CD8-positive, alpha-beta memory T cell (primary cell): ENCODE measurements around the gene SAA2. TPM values are rescaled to one million over a fixed set of nuclear protein-coding genes. Genes with fewer than 3 reads are reported as not detected.
"Not testable (repeated sequence)": the region's sequence is repeated elsewhere in the genome, so short reads cannot be mapped to it uniquely, and the experiment has no call there.

Experiments
- CTCF ChIA-PET: fragments of 350-600 bp; sonication (Branson Sonifier 250); formaldehyde crosslinking; loops from one replicate; lab custom pipeline; 2021; ENCODE audit warnings: antibody characterized with exemption; lab: Charles Lee
- POLR2A ChIA-PET: fragments of 350-600 bp; sonication (Branson Sonifier 250); formaldehyde crosslinking; loops from one replicate; lab custom pipeline; 2021; ENCODE audit warnings: antibody characterized with exemption; lab: Charles Lee
- DNase-seq, 5 donors: peaks; one replicate each; pipeline versions ENCODE4 v3.0.0 to v3.0.0-alpha.2; 2020 to 2022; ENCODE audit warnings: mixed read lengths in 1 of 5
- H3K27ac ChIP-seq: one replicate; pipeline ENCODE4 v1.7.0; 2013; ENCODE audit warnings: low read depth, mild to moderate bottlenecking, low read length, moderate library complexity
- H3K27me3 ChIP-seq: 2 replicates; pipeline ENCODE4 v1.7.0; 2013; ENCODE audit warnings: low read length, mild to moderate bottlenecking; ENCODE audit not compliant: insufficient read depth, poor library complexity, severe bottlenecking
- H3K36me3 ChIP-seq: 2 replicates; pipeline ENCODE4 v1.7.0; 2013; ENCODE audit warnings: mild to moderate bottlenecking, low read length, moderate library complexity; ENCODE audit not compliant: insufficient read depth
- H3K4me1 ChIP-seq: 2 replicates; pipeline ENCODE4 v1.7.0; 2013; ENCODE audit warnings: mild to moderate bottlenecking, low read length, moderate library complexity; ENCODE audit not compliant: insufficient read depth
- H3K4me3 ChIP-seq: 2 replicates; pipeline ENCODE4 v1.7.0; 2013; ENCODE audit warnings: mild to moderate bottlenecking, low read length
- H3K9me3 ChIP-seq: 2 replicates; pipeline ENCODE4 v1.7.0; 2013; ENCODE audit warnings: mild to moderate bottlenecking, low read length
- H3K27ac Mint-ChIP-seq, 8 donors: one replicate each; pipeline ENCODE4 v1.8.0; 2020 to 2021; ENCODE audit warnings: mixed read lengths in 8 of 8, mild to moderate bottlenecking in 6 of 8, inconsistent platforms in 3 of 8, moderate library complexity in 3 of 8
- H3K27me3 Mint-ChIP-seq, 2 donors: one replicate each; pipeline ENCODE4 v1.8.0; 2020 to 2021; ENCODE audit warnings: mixed read lengths in 2 of 2, mild to moderate bottlenecking in 1 of 2, moderate library complexity in 1 of 2
- H3K36me3 Mint-ChIP-seq, 3 donors: one replicate each; pipeline ENCODE4 v1.8.0; 2020 to 2021; ENCODE audit warnings: mixed read lengths in 3 of 3, inconsistent platforms in 1 of 3, mild to moderate bottlenecking in 1 of 3
- H3K4me1 Mint-ChIP-seq, 3 donors: one replicate each; pipeline ENCODE4 v1.8.0; 2020 to 2021; ENCODE audit warnings: mixed read lengths in 3 of 3, inconsistent platforms in 1 of 3, mild to moderate bottlenecking in 1 of 3
- H3K4me3 Mint-ChIP-seq, 7 donors: one replicate each; pipeline ENCODE4 v1.8.0; 2020 to 2021; ENCODE audit warnings: mixed read lengths in 7 of 7, mild to moderate bottlenecking in 6 of 7, moderate library complexity in 4 of 7, inconsistent platforms in 2 of 7
- H3K9me3 Mint-ChIP-seq, 5 donors: one replicate each; pipeline ENCODE4 v1.8.0; 2020 to 2022; ENCODE audit warnings: mixed read lengths in 5 of 5, mild to moderate bottlenecking in 3 of 5, moderate library complexity in 2 of 5, inconsistent platforms in 1 of 5
- polyA plus RNA-seq: library from polyadenylated mRNA; unstranded; fragments of 300-500 nt; fragmentation: Illumina TruSeq; gene quantifications from one replicate; pipeline ENCODE4 v1.2.3, GENCODE V29; 2021
- total RNA-seq, 2 experiments: library from RNA; stranded (reverse); gene quantifications; one replicate each; pipeline ENCODE4 v1.2.3, GENCODE V29; 2021

The SAA2 gene
- total and polyA plus RNA-seq, 3 experiments from 2014 or later: not detected

DNA sequence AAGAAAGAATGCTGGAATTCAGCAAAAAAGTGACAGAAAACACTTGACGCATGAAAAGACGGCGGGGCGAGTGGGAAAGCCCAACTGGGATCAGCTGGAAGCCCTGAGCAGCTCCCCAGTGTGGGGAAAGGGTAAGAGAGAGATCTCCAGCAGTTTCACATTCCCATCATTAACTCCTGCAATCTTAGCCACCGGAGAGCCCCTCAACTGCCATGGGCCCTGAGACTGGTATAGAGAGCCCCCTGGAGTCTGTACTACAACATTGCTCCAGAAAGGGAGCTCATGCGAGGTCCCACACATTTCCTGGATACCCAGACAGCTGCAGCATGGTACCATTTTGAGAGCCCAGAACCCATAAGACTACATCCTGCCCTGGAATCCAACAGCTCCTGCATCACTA lies 44.7 kb downstream of the SAA2 start:
- Mint-ChIP-seq H3K27ac (no peak overlapping the region), H3K4me1 (no peaks in the 10 kb centered on the region), H3K9me3 (peaks cover 0 to 5% (median 2%) of the 10 kb centered on the region in 5 donors), H3K4me3 (no peak overlapping the region), H3K27me3 (peaks cover 38 to 66% of the 10 kb centered on the region in 2 donors), H3K36me3 (no peaks in the 10 kb centered on the region)
- POLR2A ChIA-PET: no interaction called here
- H3K36me3 ChIP-seq: no peaks in the 10 kb centered on the region
- H3K4me1 ChIP-seq: no peaks in the 10 kb centered on the region
- no peaks in the 10 kb centered on the region for H3K27me3 ChIP-seq
- DNase-seq: no peak
- no peaks in the 10 kb centered on the region for H3K9me3 ChIP-seq
- no peak overlapping the region for H3K27ac ChIP-seq
- H3K4me3 ChIP-seq: no peak overlapping the region
- CTCF ChIA-PET: interaction anchor here (0.7 to 0.9 kb wide), 2 partner anchors 89 to 213 kb away, joined by 3 read pairs; no protein-coding TSS in a partner anchor

GRCh38 chr11:18197738-18198137 lies 50.7 kb downstream of the SAA2 start:
- H3K4me3 ChIP-seq, H3K9me3 ChIP-seq, H3K27ac ChIP-seq, CTCF ChIA-PET, DNase-seq, H3K36me3 ChIP-seq, H3K4me3 Mint-ChIP-seq, H3K27me3 ChIP-seq, H3K4me1 Mint-ChIP-seq, H3K36me3 Mint-ChIP-seq, POLR2A ChIA-PET, H3K9me3 Mint-ChIP-seq, H3K4me1 ChIP-seq: not testable (repeated sequence)
- Mint-ChIP-seq H3K27ac (peak overlapping the region in 1 of 8 donors; percentile 34), H3K27me3 (peaks cover 18 to 27% of the 10 kb centered on the region in 2 donors)

DNA sequence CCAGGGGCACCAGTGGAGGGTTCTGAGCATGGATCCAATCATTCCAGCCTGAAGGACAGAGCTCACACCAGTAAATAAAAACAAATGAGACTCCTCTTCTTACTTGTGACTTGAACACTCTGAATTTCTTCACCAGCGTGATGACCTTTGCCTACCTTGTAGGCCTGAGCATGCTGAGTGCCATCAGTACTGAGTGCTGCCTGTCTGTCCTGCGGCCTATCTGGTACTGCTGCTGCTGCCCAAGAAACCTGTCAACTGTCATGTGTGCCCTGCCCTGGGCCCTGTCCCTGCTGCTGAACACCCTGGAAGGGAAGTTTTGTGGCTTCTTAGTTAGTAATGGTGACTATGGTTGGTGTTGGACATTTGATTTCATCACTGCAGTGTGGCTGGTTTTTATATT lies 51.9 kb downstream of the SAA2 start:
- Mint-ChIP-seq H3K27me3 (peaks cover 18 to 19% of the 10 kb centered on the region in 2 donors), H3K27ac (no peak overlapping the region), H3K9me3 (no peaks in the 10 kb centered on the region), H3K4me3 (no peak overlapping the region), H3K4me1 (no peaks in the 10 kb centered on the region), H3K36me3 (no peaks in the 10 kb centered on the region)
- Histone ChIP-seq H3K9me3 (no peaks in the 10 kb centered on the region), H3K27me3 (no peaks in the 10 kb centered on the region), H3K4me3 (no peak overlapping the region), H3K36me3 (no peaks in the 10 kb centered on the region), H3K27ac (no peak overlapping the region), H3K4me1 (no peaks in the 10 kb centered on the region)
- ChIA-PET CTCF (no interaction called here), POLR2A (no interaction called here)
- DNase-seq: no peak

Other genes starting within 250 kb of the SAA2 start
- 10 to 100 TPM; 30.0 to 34.5 TPM for gene SERGEF, start 235.6 kb downstream of the SAA2 start, total RNA-seq
- gene SERGEF, start 235.6 kb downstream of the SAA2 start, polyA plus RNA-seq: 69.3 TPM
- gene TPH1, start 202.4 kb downstream of the SAA2 start, total RNA-seq: under 1 TPM; 0.20 to 0.53 TPM
- gene TPH1, start 202.4 kb downstream of the SAA2 start, polyA plus RNA-seq: 0.03 TPM
- 10 to 100 TPM; 42.3 to 46.5 TPM for gene SAAL1, start 142.6 kb downstream of the SAA2 start, total RNA-seq
- gene SAAL1, start 142.6 kb downstream of the SAA2 start, polyA plus RNA-seq: 13.3 TPM
- gene MRGPRX3, start 116.1 kb downstream of the SAA2 start, total RNA-seq: not detected
- gene MRGPRX3, start 116.1 kb downstream of the SAA2 start, polyA plus RNA-seq: not detected
- gene MRGPRX4, start 75.8 kb downstream of the SAA2 start, total RNA-seq: not detected
- not detected for gene MRGPRX4, start 75.8 kb downstream of the SAA2 start, polyA plus RNA-seq
- gene SAA4, start 11.9 kb downstream of the SAA2 start, total RNA-seq: not detected
- gene SAA4, start 11.9 kb downstream of the SAA2 start, polyA plus RNA-seq: not detected
- gene SAA1, start 17.6 kb upstream of the SAA2 start, total RNA-seq: not detected
- not detected for gene SAA1, start 17.6 kb upstream of the SAA2 start, polyA plus RNA-seq
- gene HPS5, start 73.5 kb upstream of the SAA2 start, total RNA-seq: 10 to 100 TPM; 18.5 to 19.4 TPM
- 13.8 TPM for gene HPS5, start 73.5 kb upstream of the SAA2 start, polyA plus RNA-seq
- gene GTF2H1, start 73.9 kb upstream of the SAA2 start, total RNA-seq: 10 to 100 TPM; 60.3 to 62.0 TPM
- 37.4 TPM for gene GTF2H1, start 73.9 kb upstream of the SAA2 start, polyA plus RNA-seq
- gene LDHA, start 145.9 kb upstream of the SAA2 start, total RNA-seq: 1,000 to 10,000 TPM; 1,546 to 1,631 TPM
- gene LDHA, start 145.9 kb upstream of the SAA2 start, polyA plus RNA-seq: 389 TPM
- not detected for gene LDHC, start 163.7 kb upstream of the SAA2 start, total RNA-seq
- gene LDHC, start 163.7 kb upstream of the SAA2 start, polyA plus RNA-seq: not detected
- gene LDHAL6A, start 207.2 kb upstream of the SAA2 start, total RNA-seq: not detected
- not detected for gene LDHAL6A, start 207.2 kb upstream of the SAA2 start, polyA plus RNA-seq